GM21576 (cell line): Measurements from ENCODE around the gene CRAT.
"Not testable (repeated sequence)": the region's sequence is repeated elsewhere in the genome, so short reads cannot be mapped to it uniquely, and the experiment has no call there.

Experiments
- ATAC-seq: cut with Tn5 transposase; IDR thresholded peaks from one replicate; pipeline ENCODE4 v1.9.1; 2021; ENCODE audit warnings: mild to moderate bottlenecking, moderate library complexity; ENCODE audit not compliant: unreplicated experiment

Gene CRAT

GRCh38 chr9:129138476-129139232, 28.1 kb upstream of the CRAT start:
- ATAC-seq = no peak

GRCh38 chr9:129138144-129138462, 27.5 kb upstream of the CRAT start:
- no peak for ATAC-seq

- ATAC-seq = no peak
Measured at GRCh38 chr9:129137292-129138143, 26.9 kb upstream of the CRAT start.

GRCh38 chr9:129136446-129137035, 25.9 kb upstream of the CRAT start:
- no peak for ATAC-seq

DNA sequence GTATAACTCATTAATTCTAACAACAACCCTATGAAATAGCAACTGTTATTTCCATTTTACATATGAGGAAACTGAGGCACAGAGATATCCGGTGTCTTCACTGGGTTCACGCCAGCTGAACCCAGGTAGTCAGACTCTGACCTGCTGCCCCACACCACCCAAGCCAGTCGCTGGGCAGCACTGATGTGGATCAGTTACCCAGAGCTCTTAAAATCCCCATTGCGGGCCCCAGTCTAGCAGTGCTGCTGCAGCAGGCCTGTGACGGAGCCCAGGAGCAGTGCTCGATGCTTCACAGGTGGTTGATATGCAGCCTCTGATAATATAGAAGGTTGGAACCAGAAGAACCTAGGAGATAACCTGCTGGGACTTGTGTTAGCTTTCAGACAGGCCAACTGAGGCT, 24.9 kb upstream of the CRAT start:
- no peak for ATAC-seq

DNA sequence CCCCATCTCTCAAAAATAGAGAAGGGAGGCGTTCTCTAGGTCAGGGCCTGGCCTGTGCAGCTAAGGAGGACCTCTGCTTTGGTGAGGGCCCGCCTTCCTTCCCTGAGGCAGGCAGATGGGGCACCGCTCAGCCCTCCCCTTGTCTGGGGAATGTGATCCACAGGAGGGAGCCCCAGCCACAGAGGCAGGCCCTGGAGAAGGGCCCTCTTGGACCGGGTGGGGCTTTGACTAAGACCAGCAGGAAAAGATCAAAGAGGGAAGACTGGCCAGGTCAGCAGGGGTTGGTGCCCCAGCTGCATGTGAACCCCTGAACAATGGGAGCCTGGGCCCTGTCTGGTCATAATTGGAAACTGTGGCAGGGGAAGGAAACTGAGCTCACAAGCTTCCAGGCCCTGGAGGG, 22.5 kb upstream of the CRAT start:
- ATAC-seq = no peak

- no peak for ATAC-seq
Measured at GRCh38 chr9:129131300-129132145, 20.9 kb upstream of the CRAT start.

DNA sequence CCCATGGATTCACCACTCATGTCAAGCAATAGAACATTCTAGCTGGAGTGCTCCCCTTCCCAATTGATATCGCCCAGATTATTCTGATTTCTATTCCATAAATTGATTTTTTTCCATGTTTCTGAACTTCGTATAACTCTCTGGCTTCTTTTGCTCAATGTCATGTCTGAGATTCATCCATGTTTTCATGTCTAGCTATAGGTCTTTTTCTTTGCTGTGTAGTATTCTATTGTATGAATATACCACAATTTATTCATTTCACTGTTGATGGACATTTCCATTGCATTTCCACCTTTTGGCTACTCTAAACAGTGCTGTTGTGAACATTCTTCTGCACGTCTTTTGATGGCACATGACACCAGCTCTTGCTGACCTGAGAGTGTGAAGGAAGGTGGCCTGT, 20.2 kb upstream of the CRAT start:
- no peak for ATAC-seq

DNA sequence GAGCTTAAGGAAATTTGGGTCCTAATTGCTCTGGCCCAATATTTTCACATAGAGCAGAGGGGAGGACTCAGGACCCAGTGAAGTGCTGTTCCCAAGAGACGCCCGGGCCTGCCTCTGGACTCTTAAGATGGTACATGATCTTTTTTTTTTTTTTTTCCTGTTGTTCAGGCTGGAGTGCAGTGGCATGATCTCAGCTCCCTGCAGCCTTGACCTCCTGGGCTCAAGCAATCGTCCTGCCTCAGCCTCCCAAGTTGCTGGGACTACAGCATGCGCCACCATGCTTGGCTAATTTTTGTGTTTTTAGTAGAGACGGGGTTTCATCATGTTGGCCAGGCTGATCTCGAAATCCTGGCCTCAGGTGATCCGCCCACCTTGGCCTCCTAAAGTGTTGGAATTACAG, 19.7 kb upstream of the CRAT start:
- ATAC-seq = not testable (repeated sequence)

DNA sequence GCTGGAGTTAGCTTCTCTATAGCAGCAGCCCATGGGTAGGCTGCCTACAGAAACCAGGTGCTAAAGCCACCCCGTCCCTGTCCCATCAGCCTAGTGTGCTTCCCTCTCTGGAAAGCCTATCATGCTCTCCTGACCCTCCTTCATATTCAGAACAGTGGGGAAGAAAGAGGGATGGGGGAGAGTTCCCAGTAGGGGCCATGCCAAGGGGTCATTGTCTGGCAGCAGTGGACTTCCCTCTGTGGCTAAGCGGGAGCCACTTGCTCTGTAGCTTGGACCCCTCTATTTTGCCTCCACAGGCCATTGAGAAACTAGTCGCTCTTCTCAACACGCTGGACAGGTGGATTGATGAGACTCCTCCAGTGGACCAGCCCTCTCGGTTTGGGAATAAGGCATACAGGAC, 18.1 kb upstream of the CRAT start:
- ATAC-seq = no peak

- ATAC-seq = no peak
Measured at GRCh38 chr9:129126749-129127618, 16.4 kb upstream of the CRAT start.

DNA sequence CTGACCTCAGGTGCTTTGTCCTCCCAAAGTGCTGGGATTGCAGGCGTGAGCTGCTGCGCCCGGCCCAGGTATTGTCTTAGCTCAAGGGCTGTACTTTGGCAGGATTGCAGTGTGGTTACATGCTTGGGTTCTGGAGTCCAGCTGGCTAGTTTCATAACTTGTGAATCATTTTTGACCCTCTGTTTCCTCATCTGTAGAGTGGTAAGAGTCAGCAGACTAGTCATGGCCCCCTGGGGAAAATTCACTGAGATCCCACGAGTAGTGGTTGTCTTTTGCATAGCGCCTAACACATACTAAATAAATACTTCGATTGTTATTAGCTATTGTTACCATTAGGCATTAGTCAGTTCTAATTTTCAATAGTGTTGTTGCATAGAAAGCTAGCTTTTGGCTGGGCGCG, 14.9 kb upstream of the CRAT start:
- ATAC-seq = no peak

DNA sequence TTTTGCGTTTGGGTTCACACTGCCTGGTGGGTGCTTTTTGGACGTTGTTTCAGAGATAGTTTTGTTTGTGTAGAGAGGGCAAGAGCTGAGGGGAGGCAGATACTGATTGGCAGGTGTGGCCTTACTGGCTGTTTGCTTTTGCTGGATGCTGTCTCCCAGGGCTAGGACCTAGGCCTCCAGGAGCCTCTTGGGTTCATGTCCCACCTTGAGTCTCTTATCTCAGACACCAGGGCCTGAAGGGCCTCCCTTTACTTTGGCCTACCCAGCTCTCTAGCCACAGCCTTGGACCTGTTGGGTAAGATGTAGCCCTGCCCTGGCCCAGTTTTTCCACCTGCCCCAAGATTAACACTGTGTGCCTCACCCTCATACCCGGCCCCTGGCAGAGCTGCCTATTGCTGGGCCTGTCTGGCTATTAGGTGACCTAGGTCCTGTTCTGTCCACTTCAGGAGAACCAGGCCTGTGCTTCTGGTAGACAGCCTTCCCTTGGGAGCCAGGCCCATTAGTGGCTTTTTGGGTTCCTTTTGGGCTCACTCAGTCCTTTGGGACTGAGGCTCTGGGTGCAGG, 14.0 kb upstream of the CRAT start:
- ATAC-seq = no peak

DNA sequence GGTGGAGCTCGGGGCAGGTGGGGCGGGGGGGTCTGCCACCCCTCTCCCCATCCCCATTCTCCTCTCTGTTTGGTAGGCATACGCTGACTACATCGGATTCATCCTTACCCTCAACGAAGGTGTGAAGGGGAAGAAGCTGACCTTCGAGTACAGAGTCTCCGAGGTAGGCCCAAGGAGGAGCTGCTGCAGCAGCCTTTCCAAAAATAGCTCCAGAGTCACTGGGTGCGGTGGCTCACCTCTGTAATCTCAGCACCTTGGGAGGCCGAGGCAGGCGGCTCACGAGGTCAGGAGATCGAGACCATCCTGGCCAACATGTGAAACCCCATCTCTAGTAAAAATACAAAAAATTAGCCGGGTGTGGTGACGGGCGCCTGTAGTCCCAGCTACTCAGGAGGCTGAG, 12.4 kb upstream of the CRAT start:
- not testable (repeated sequence) for ATAC-seq

GRCh38 chr9:129122133-129122532, 11.5 kb upstream of the CRAT start:
- ATAC-seq = no peak

- ATAC-seq = no peak
Measured at GRCh38 chr9:129121483-129121882, 10.9 kb upstream of the CRAT start.

DNA sequence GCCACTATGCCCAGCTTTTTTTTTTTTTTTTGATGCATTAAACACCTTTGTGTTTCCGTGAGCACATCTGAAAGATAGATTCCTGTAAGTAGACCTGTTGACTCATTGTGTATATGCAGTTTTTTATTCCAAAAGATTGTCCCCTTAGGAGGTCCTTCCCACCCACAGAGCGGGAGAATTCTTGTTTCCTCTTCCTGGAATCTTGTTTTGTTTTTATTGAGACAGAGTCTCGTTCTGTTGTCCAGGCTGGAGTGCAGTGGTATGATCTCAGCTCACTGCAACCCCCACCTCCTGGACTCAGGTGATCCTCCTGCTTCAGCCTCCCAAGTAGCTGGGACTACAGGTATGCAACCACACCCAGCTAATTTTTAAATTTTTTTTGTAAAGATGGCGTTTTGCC, 8.2 kb upstream of the CRAT start:
- no peak for ATAC-seq

GRCh38 chr9:129113645-129114304, 3.2 kb upstream of the CRAT start:
- no peak for ATAC-seq

GRCh38 chr9:129112526-129112925, 1.9 kb upstream of the CRAT start:
- ATAC-seq = not testable (repeated sequence)
